Astrocyte of the cerebellum (primary cell): ENCODE results near the gene AMN.

Experiments used
- DNase-seq: peaks from one replicate; pipeline ENCODE4 v3.0.0-alpha.2; 2011; ENCODE audit warnings: low read depth
- H3K4me3 ChIP-seq: 2 replicates; pipeline ENCODE4 v1.5.1; 2011; ENCODE audit warnings: mild to moderate bottlenecking, low read depth, low read length, moderate library complexity
- CTCF ChIP-seq: IDR thresholded peaks from 2 replicates; pipeline ENCODE4 v1.5.1; 2012; ENCODE audit warnings: low read length, low read depth, moderate library complexity, mild to moderate bottlenecking; ENCODE audit errors: missing control alignments
- in situ Hi-C: cut with HindIII; loops from 2 replicates; pipeline ENCODE4 v1.10.0; 2017; ENCODE audit warnings: low sequenced_read_pairs

The AMN gene

GRCh38 chr14:102969060-102969791 lies 46.8 kb downstream of the AMN start:
- TF ChIP-seq CTCF = no peak
- H3K4me3 ChIP-seq = no peak overlapping the region
- DNase-seq = no peak
- in situ Hi-C loops = no loop called here

- in situ Hi-C loops = loop anchor here (10.0 kb wide), 1 partner anchor 335 kb away; no protein-coding TSS in a partner anchor
- no peak for DNase-seq
- no peak overlapping the region for H3K4me3 ChIP-seq
- TF ChIP-seq CTCF = no peak
Measured at GRCh38 chr14:102969901-102970300, 47.4 kb downstream of the AMN start.

GRCh38 chr14:102970496-102970895 lies 48.0 kb downstream of the AMN start:
- TF ChIP-seq CTCF = no peak
- in situ Hi-C loops = loop anchor here (10.0 kb wide), 1 partner anchor 334 kb away; no protein-coding TSS in a partner anchor
- DNase-seq = no peak
- no peak overlapping the region for H3K4me3 ChIP-seq

- no peak overlapping the region for H3K4me3 ChIP-seq
- no peak for DNase-seq
- in situ Hi-C loops = loop anchor here (10.0 kb wide), 1 partner anchor 333 kb away; no protein-coding TSS in a partner anchor
- TF ChIP-seq CTCF = no peak
Measured at GRCh38 chr14:102971314-102971713, 48.9 kb downstream of the AMN start.

GRCh38 chr14:102971836-102972606 lies 49.6 kb downstream of the AMN start:
- no peak for TF ChIP-seq CTCF
- DNase-seq = no peak
- no peak overlapping the region for H3K4me3 ChIP-seq
- in situ Hi-C loops = loop anchor here (10.0 kb wide), 1 partner anchor 333 kb away; no protein-coding TSS in a partner anchor

- DNase-seq = no peak
Measured at GRCh38 chr14:102973706-102974285, 51.3 kb downstream of the AMN start.

More at GRCh38 chr14:102973706-102974285, 51.3 kb downstream of the AMN start:
- H3K4me3 ChIP-seq = no peak overlapping the region
- in situ Hi-C loops = loop anchor here (10.0 kb wide), 1 partner anchor 331 kb away; no protein-coding TSS in a partner anchor
- no peak for TF ChIP-seq CTCF
